ENCODE results near the gene GPATCH1. TPM values are rescaled to one million over a fixed set of nuclear protein-coding genes. Genes with fewer than 3 reads are reported as not detected.

The GPATCH1 gene
- total and polyA plus RNA-seq, 2 of the 13 experiments (the other 11 are each of a cell fraction or from before 2014, with no cell fraction given): 6.8 to 6.9 TPM

- TF ChIP-seq ZHX2 (IDR thresholded peaks at IDR 0.05; ENCODE audit: low read depth): no peak; the same call in 1 of the 2 replicates
- peak; percentile 82 for TF ChIP-seq ZHX2 (CRISPR knock-in tag; IDR thresholded peaks at IDR 0.05; ENCODE audit: borderline replicate concordance)
- TF ChIP-seq MED13 (CRISPR knock-in tag; IDR thresholded peaks at IDR 0.05): peak; percentile 51; the same call in 1 of the 2 replicates
- TF ChIP-seq ZNF703 (CRISPR knock-in tag; IDR thresholded peaks at IDR 0.05; ENCODE audit: borderline replicate concordance): no peak
- no peak for TF ChIP-seq GLMP (CRISPR knock-in tag; IDR thresholded peaks at IDR 0.05; ENCODE audit: borderline replicate concordance)
- peak; percentile 0; the same call in 1 of the 2 replicates for TF ChIP-seq ZSCAN5A (CRISPR knock-in tag; IDR thresholded peaks at IDR 0.05; ENCODE audit: borderline replicate concordance)
- TF ChIP-seq THAP9 (CRISPR knock-in tag; IDR thresholded peaks at IDR 0.05; ENCODE audit: borderline replicate concordance): peak; percentile 74; the same call in 1 of the 2 replicates
- TF ChIP-seq NBN (conservative IDR thresholded peaks at IDR 0.05): no peak
- TF ChIP-seq ZNF136 (CRISPR knock-in tag; IDR thresholded peaks at IDR 0.05; ENCODE audit: low read depth): 0 out of 2 replicates have a peak, but pooled peaks have one; percentile 16
- peak; percentile 71 for TF ChIP-seq HOXA3 (CRISPR knock-in tag; IDR thresholded peaks at IDR 0.05)
- TF ChIP-seq MEIS2 (CRISPR knock-in tag; IDR thresholded peaks at IDR 0.05): peak; percentile 14
- TF ChIP-seq KLF12 (CRISPR knock-in tag; IDR thresholded peaks at IDR 0.05; ENCODE audit: borderline replicate concordance): 0 out of 2 replicates have a peak, but pooled peaks have one; percentile 29
Observed at GRCh38 chr19:33176670-33177416, 95.9 kb downstream of the GPATCH1 start (continued).
